ENCODE results near the gene GALNT7.

GALNT7 gene

GRCh38 chr4:173261052-173261451, 92.4 kb downstream of the GALNT7 start:
- no peak overlapping the region for H3K4me3 ChIP-seq (replicated peaks in 1 of 2; ENCODE audit: low read depth in 2 of 2, low read length in 2 of 2)
- TF ChIP-seq, protein P1, sequence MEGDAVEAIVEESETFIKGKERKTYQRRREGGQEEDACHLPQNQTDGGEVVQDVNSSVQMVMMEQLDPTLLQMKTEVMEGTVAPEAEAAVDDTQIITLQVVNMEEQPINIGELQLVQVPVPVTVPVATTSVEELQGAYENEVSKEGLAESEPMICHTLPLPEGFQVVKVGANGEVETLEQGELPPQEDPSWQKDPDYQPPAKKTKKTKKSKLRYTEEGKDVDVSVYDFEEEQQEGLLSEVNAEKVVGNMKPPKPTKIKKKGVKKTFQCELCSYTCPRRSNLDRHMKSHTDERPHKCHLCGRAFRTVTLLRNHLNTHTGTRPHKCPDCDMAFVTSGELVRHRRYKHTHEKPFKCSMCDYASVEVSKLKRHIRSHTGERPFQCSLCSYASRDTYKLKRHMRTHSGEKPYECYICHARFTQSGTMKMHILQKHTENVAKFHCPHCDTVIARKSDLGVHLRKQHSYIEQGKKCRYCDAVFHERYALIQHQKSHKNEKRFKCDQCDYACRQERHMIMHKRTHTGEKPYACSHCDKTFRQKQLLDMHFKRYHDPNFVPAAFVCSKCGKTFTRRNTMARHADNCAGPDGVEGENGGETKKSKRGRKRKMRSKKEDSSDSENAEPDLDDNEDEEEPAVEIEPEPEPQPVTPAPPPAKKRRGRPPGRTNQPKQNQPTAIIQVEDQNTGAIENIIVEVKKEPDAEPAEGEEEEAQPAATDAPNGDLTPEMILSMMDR (IDR thresholded peaks at IDR 0.05; ENCODE audit: low read depth, low read length): no peak
- no peak for DNase-seq (ENCODE audit: low read depth in 2 of 2)

- DNase-seq (ENCODE audit: low read depth in 2 of 2): no peak
- TF ChIP-seq, protein P1 (IDR thresholded peaks at IDR 0.05; ENCODE audit: low read depth, low read length): no peak
- no peak overlapping the region for H3K4me3 ChIP-seq (replicated peaks in 1 of 2; ENCODE audit: low read depth in 2 of 2, low read length in 2 of 2)
Measured at GRCh38 chr4:173262375-173262774, 93.8 kb downstream of the GALNT7 start.

DNA sequence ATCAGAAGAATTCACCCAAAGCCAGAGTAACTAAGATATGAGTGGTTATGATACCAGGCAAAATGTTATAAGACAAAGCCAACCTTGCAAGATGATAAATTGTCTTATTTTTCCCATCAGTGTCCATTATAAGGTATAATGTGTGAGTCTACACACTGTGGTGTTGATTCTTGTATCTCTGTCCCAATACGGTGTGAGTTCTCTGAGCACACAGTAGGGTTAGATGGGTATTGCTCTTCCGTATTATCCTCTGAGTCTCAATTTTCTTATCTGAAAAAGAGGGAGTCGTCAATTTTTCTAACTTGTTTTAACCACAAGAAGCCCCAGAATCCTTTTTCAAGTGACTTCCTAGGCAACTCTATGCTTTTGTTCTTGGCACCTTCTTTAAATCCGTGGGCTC, 95.6 kb downstream of the GALNT7 start:
- no peak overlapping the region for H3K4me3 ChIP-seq (replicated peaks in 1 of 2; ENCODE audit: low read depth in 2 of 2, low read length in 2 of 2)
- DNase-seq (ENCODE audit: low read depth in 2 of 2): no peak
- TF ChIP-seq, protein P1 (IDR thresholded peaks at IDR 0.05; ENCODE audit: low read depth, low read length): no peak

DNA sequence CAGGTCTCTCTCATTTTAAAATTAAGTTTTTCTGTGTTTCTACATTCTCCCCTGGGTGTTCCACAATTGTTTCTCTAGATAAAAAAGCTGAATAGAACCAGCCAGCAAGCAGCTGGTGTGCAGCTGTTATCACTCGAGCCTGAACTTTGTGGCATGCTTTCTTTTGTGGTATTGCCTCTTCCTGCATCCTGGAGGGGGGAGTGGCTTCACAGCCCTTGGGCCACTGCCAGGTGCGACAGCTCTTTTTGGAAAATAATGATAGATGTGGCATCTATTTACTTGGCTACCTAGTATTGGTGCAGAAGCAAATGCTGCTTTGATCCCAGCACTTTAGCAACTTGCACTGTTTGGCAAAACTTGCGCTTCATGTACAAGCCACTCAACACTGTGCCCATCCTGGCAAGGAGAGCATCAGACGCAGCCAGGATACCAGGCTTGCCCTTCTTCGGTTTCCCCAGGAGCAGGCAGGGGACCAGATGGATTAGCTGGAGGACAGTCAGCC, 96.1 kb downstream of the GALNT7 start:
- TF ChIP-seq, protein P1 (IDR thresholded peaks at IDR 0.05; ENCODE audit: low read depth, low read length): no peak
- H3K4me3 ChIP-seq (replicated peaks in 1 of 2; ENCODE audit: low read depth in 2 of 2, low read length in 2 of 2): no peak overlapping the region
- peak; percentile 65 to 77 for DNase-seq (ENCODE audit: low read depth in 2 of 2)

DNA sequence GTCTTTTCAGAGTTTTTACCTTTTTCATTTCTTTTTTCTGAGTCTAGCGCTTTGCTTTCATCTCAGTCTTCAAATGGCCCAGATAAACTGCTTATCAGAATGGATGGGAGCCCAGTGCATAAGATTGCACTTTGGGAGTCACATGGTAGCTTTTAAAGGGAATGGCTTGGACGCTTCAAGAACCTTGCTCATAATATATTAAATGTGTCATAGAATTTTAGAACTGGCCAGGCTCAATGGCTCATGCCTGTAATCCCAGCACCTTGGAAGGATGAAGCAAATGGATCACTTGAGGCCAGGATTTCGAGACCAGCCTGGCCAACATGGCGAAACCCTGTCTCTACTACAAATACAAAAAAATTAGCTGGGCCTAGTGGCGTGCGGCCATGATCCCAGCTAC, 97.1 kb downstream of the GALNT7 start:
- no peak for DNase-seq (ENCODE audit: low read depth in 2 of 2)
- TF ChIP-seq, protein P1 (IDR thresholded peaks at IDR 0.05; ENCODE audit: low read depth, low read length): no peak
- no peak overlapping the region for H3K4me3 ChIP-seq (replicated peaks in 1 of 2; ENCODE audit: low read depth in 2 of 2, low read length in 2 of 2)

DNA sequence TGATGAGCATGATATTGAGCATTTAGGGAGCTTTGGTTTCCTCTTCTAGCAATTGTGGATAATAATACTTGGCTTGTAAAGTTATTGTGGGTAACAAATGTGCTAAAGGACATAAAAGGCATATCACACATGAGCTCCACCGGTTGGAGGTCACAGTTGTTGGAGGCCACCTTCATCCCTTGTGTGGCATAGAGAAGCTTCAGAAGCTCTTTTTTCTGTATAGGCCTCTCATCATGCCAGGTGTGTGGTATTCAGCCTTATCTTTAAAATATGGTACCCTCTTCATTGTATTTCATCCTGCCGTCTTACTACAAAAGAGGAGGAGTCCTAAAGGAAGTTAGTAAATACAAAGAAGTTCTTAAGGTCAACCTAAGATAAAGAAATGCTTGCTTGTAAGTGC, 99.1 kb downstream of the GALNT7 start:
- TF ChIP-seq, protein P1 (IDR thresholded peaks at IDR 0.05; ENCODE audit: low read depth, low read length): no peak
- H3K4me3 ChIP-seq (replicated peaks in 1 of 2; ENCODE audit: low read depth in 2 of 2, low read length in 2 of 2): no peak overlapping the region
- no peak for DNase-seq (ENCODE audit: low read depth in 2 of 2)

- no peak for DNase-seq (ENCODE audit: low read depth in 2 of 2)
- TF ChIP-seq, protein P1 (IDR thresholded peaks at IDR 0.05; ENCODE audit: low read depth, low read length): no peak
- no peak overlapping the region for H3K4me3 ChIP-seq (replicated peaks in 1 of 2; ENCODE audit: low read depth in 2 of 2, low read length in 2 of 2)
Measured at GRCh38 chr4:173269280-173269679, 100.7 kb downstream of the GALNT7 start.

All from cardiac fibroblast (primary cell).